GM12878 (cell line): ENCODE measurements around the gene CELF2. TPM values are rescaled to one million over a fixed set of nuclear protein-coding genes. Genes with fewer than 3 reads are reported as not detected.

Experiments
- DPF2 ChIP-seq: fragments of 450-650 bp; IDR thresholded peaks from 2 replicates; pipeline ENCODE4 v1.6.1; 2017; ENCODE audit warnings: mild to moderate bottlenecking
- NFXL1 ChIP-seq: fragments of 450-650 bp; IDR thresholded peaks from 2 replicates; pipeline ENCODE4 v1.6.1; 2017; ENCODE audit warnings: antibody characterized with exemption, mild to moderate bottlenecking, borderline replicate concordance
- ZBTB40 ChIP-seq: fragments of 450-650 bp; IDR thresholded peaks from 2 replicates; pipeline ENCODE4 v1.6.1; 2016; ENCODE audit warnings: mild to moderate bottlenecking, moderate library complexity, borderline replicate concordance
- polyA plus RNA-seq, 11 experiments: library from polyadenylated mRNA; depleted of rRNA in 4 of 11; unstranded in 6 of 11; stranded (reverse) in 5 of 11; fragments of >200 nt; fragmentation: Nextera tagmentation in 4 of 11; fragmentation: Illumina TruSeq in 1 of 11; extraction: Ambion mirVana in 4 of 11; extraction: Trizol in 1 of 11; gene quantifications; 1 replicate in 1 of 11; 2 replicates in 10 of 11; pipeline versions ENCODE4 v1.2.1 to v1.2.3, GENCODE V29; 2011 to 2016; ENCODE audit warnings: inconsistent platforms in 2 of 11, missing spikeins in 2 of 11, low read depth in 1 of 11
- total RNA-seq, 4 experiments: library from RNA; depleted of rRNA in 3 of 4; stranded (reverse); fragments of >200 nt in 3 of 4; fragmentation: Illumina TruSeq in 1 of 4; extraction: Trizol in 1 of 4; gene quantifications; 2 replicates each; pipeline versions ENCODE4 v1.2.1 to v1.2.3, GENCODE V29; 2013 to 2021

CELF2 gene
- total and polyA plus RNA-seq, 10 of the 15 experiments (the other 5 are each of a cell fraction or from before 2014, with no cell fraction given): 20.8 to 129 (median 86.3) TPM

- TF ChIP-seq ZBTB40 (no peak), NFXL1 (no peak), DPF2 (no peak)
Measured at GRCh38 chr10:11386044-11386443, 368.4 kb downstream of the CELF2 start (continued).
